HepG2 (cell line): ENCODE measurements around the gene TBC1D16. TPM values are rescaled to one million over a fixed set of nuclear protein-coding genes. Genes with fewer than 3 reads are reported as not detected.
A peak's percentile ranks its signal among the peaks of the same experiment; 100 is the strongest.

ENCODE experiments used
- ARNT2 ChIP-seq: sonication (generic); formaldehyde crosslinking; IDR thresholded peaks from 2 replicates; pipeline ENCODE4 v1.8.0; 2022; ENCODE audit warnings: mild to moderate bottlenecking, low read depth, missing genetic modification reagents, moderate library complexity
- CHD4 ChIP-seq: fragments of 200-600 bp; sonication (generic); IDR thresholded peaks from 2 replicates; pipeline ENCODE4 v1.7.0; 2017; ENCODE audit warnings: mild to moderate bottlenecking, low read length, borderline replicate concordance
- HOXA5 ChIP-seq: sonication (generic); formaldehyde crosslinking; IDR thresholded peaks from 2 replicates; pipeline ENCODE4 v1.4.0; 2020; ENCODE audit warnings: missing genetic modification reagents
- IRF2 ChIP-seq: IDR thresholded peaks from 2 replicates; pipeline ENCODE4 v1.6.1; 2018; ENCODE audit warnings: missing genetic modification reagents, missing compliant biosample characterization
- MAX ChIP-seq: IDR thresholded peaks from 2 replicates; pipeline ENCODE4 v1.6.1; 2012; ENCODE audit warnings: inconsistent platforms
- MYNN ChIP-seq: sonication (generic); formaldehyde crosslinking; IDR thresholded peaks from 2 replicates; pipeline ENCODE4 v1.4.0; 2020; ENCODE audit warnings: mild to moderate bottlenecking, low read depth, missing genetic modification reagents
- PAF1 ChIP-seq: IDR thresholded peaks from 2 replicates; pipeline ENCODE4 v1.6.1; 2016; ENCODE audit warnings: missing genetic modification reagents, missing compliant biosample characterization
- PRDM10 ChIP-seq: sonication (generic); formaldehyde crosslinking; IDR thresholded peaks from 2 replicates; pipeline ENCODE4 v1.4.0; 2020; ENCODE audit warnings: low read depth, missing genetic modification reagents
- RNF219 ChIP-seq: sonication (generic); formaldehyde crosslinking; IDR thresholded peaks from 2 replicates; pipeline ENCODE4 v1.5.0; 2020; ENCODE audit warnings: mild to moderate bottlenecking, missing genetic modification reagents
- ZNF138 ChIP-seq: sonication (generic); formaldehyde crosslinking; IDR thresholded peaks from 2 replicates; pipeline ENCODE4 v1.5.0; 2020; ENCODE audit warnings: mild to moderate bottlenecking, low read depth, missing genetic modification reagents
- ZNF451 ChIP-seq: sonication (generic); formaldehyde crosslinking; IDR thresholded peaks from 2 replicates; pipeline ENCODE4 v1.5.0; 2020; ENCODE audit warnings: mild to moderate bottlenecking, missing genetic modification reagents
- ZNF546 ChIP-seq: sonication (generic); formaldehyde crosslinking; conservative IDR thresholded peaks from 2 replicates; pipeline ENCODE4 v1.8.1; 2023; ENCODE audit warnings: mild to moderate bottlenecking, missing genetic modification reagents
- ZNF550 ChIP-seq: sonication (generic); formaldehyde crosslinking; IDR thresholded peaks from 2 replicates; pipeline ENCODE4 v1.4.0; 2020; ENCODE audit warnings: mild to moderate bottlenecking, missing genetic modification reagents, borderline replicate concordance
- ZNF576 ChIP-seq: sonication (generic); formaldehyde crosslinking; IDR thresholded peaks from 2 replicates; pipeline ENCODE4 v1.4.0; 2020; ENCODE audit warnings: mild to moderate bottlenecking, missing genetic modification reagents
- ZNF816 ChIP-seq: sonication (generic); formaldehyde crosslinking; IDR thresholded peaks from 2 replicates; pipeline ENCODE4 v1.8.0; 2022; ENCODE audit warnings: missing genetic modification reagents, mild to moderate bottlenecking, borderline replicate concordance
- polyA plus RNA-seq, 8 experiments: library from polyadenylated mRNA; depleted of rRNA in 3 of 8; stranded (reverse) in 7 of 8; unstranded in 1 of 8; fragments of >200 nt; fragmentation: Illumina TruSeq in 4 of 8; extraction: Trizol in 4 of 8; gene quantifications; 2 replicates each; pipeline versions ENCODE4 v1.2.1 to v1.2.3, GENCODE V29; 2011 to 2016; ENCODE audit warnings: low read depth in 4 of 8, missing spikeins in 1 of 8, mixed read lengths in 1 of 8; ENCODE audit not compliant: insufficient read depth in 1 of 8
- total RNA-seq, 5 experiments: library from RNA; depleted of rRNA; stranded (reverse); fragments of >200 nt; fragmentation: Illumina TruSeq; extraction: Trizol; gene quantifications; 2 replicates each; pipeline ENCODE4 v1.2.3, GENCODE V29; 2016; ENCODE audit warnings: low read depth in 1 of 5

Gene TBC1D16
- total and polyA plus RNA-seq, 2 of the 13 experiments (the other 11 are each of a cell fraction or from before 2014, with no cell fraction given), result 14.9 to 24.9 TPM

GRCh38 chr17:79988185-79988971 is 47.3 kb downstream of the TBC1D16 start (continued):
- TF ChIP-seq ZNF576 (CRISPR knock-in tag), result no peak
- peak; percentile 76; the same call in 1 of the 2 replicates for TF ChIP-seq CHD4
- TF ChIP-seq MYNN (CRISPR knock-in tag), result peak; percentile 47; the same call in 1 of the 2 replicates
- peak; percentile 81 for TF ChIP-seq IRF2 (CRISPR knock-in tag)
- no peak for TF ChIP-seq MAX
- TF ChIP-seq ZNF451 (CRISPR knock-in tag), result no peak; the same call in 1 of the 2 replicates
- TF ChIP-seq ZNF550 (CRISPR knock-in tag), result peak; percentile 69; the same call in 1 of the 2 replicates
- TF ChIP-seq ZNF138, result peak; percentile 36; the same call in 1 of the 2 replicates
- no peak for TF ChIP-seq RNF219
- TF ChIP-seq ZNF816 (CRISPR knock-in tag), result peak; percentile 75; the same call in 1 of the 2 replicates
- peak; percentile 73 for TF ChIP-seq ZNF546
- TF ChIP-seq HOXA5, result peak; percentile 92; the same call in 1 of the 2 replicates
- TF ChIP-seq ARNT2 (CRISPR knock-in tag), result peak; percentile 85
- TF ChIP-seq PAF1, result peak; percentile 55
- peak; percentile 74 for TF ChIP-seq PRDM10 (CRISPR knock-in tag)
